H9 (cell line): ENCODE measurements around the gene SNX2. TPM values are rescaled to one million over a fixed set of nuclear protein-coding genes. Genes with fewer than 3 reads are reported as not detected.

Experiments used
- DNase-seq: peaks from one replicate; pipeline ENCODE4 v3.0.0-alpha.2; 2017
- H2AFZ ChIP-seq: one replicate; pipeline ENCODE4 v1.6.1; 2013; ENCODE audit warnings: mild to moderate bottlenecking, low read length, control low read depth, moderate library complexity
- H2AK5ac ChIP-seq: 2 replicates; pipeline ENCODE4 v1.6.1; 2013; ENCODE audit warnings: low read length, control low read depth, mixed read lengths; ENCODE audit not compliant: insufficient read length
- H2BK120ac ChIP-seq: one replicate; pipeline ENCODE4 v1.6.1; 2013; ENCODE audit warnings: low read depth, mild to moderate bottlenecking, low read length, control low read depth, inconsistent platforms; ENCODE audit not compliant: poor library complexity, severe bottlenecking
- H2BK12ac ChIP-seq: 2 replicates; pipeline ENCODE4 v1.6.1; 2013; ENCODE audit warnings: low read length, control low read depth, mixed read lengths, low read depth; ENCODE audit not compliant: insufficient read length
- H2BK15ac ChIP-seq: 2 replicates; pipeline ENCODE4 v1.6.1; 2013; ENCODE audit warnings: low read depth, low read length, control low read depth
- H2BK20ac ChIP-seq: one replicate; pipeline ENCODE4 v1.6.1; 2013; ENCODE audit warnings: low read depth, mild to moderate bottlenecking, low read length, control low read depth, inconsistent platforms; ENCODE audit not compliant: poor library complexity, severe bottlenecking
- H2BK5ac ChIP-seq: 2 replicates; pipeline ENCODE4 v1.6.1; 2013; ENCODE audit warnings: low read length, control low read depth, mixed read lengths; ENCODE audit not compliant: insufficient read length
- H3K14ac ChIP-seq: 2 replicates; pipeline ENCODE4 v1.6.1; 2013; ENCODE audit warnings: low read length, control low read depth; ENCODE audit not compliant: insufficient read depth
- H3K18ac ChIP-seq: 2 replicates; pipeline ENCODE4 v1.6.1; 2013; ENCODE audit warnings: low read depth, mild to moderate bottlenecking, mixed read lengths, low read length, control low read depth; ENCODE audit not compliant: insufficient read length
- H3K23ac ChIP-seq: 2 replicates; pipeline ENCODE4 v1.6.1; 2013; ENCODE audit warnings: low read length, control low read depth, mixed read lengths, low read depth; ENCODE audit not compliant: insufficient read length
- H3K23me2 ChIP-seq: 2 replicates; pipeline ENCODE4 v1.6.1; 2013; ENCODE audit warnings: low read depth, mild to moderate bottlenecking, mixed read lengths, low read length, control low read depth; ENCODE audit not compliant: insufficient read length, poor library complexity, severe bottlenecking
- H3K27ac ChIP-seq: 2 replicates; pipeline ENCODE4 v1.5.1; 2013; ENCODE audit warnings: low read length, control low read depth, mixed read lengths, low read depth; ENCODE audit not compliant: insufficient read length
- H3K27me3 ChIP-seq: 2 replicates; pipeline ENCODE4 v1.6.1; 2013; ENCODE audit warnings: low read length, control low read depth, inconsistent platforms; ENCODE audit not compliant: insufficient read depth
- H3K4ac ChIP-seq: 2 replicates; pipeline ENCODE4 v1.6.1; 2013; ENCODE audit warnings: low read depth, mild to moderate bottlenecking, control low read depth, inconsistent platforms, low read length, moderate library complexity
- H3K4me1 ChIP-seq: 2 replicates; pipeline ENCODE4 v1.6.1; 2013; ENCODE audit warnings: low read length, control low read depth, inconsistent platforms; ENCODE audit not compliant: insufficient read depth
- H3K4me2 ChIP-seq: 2 replicates; pipeline ENCODE4 v1.6.1; 2013; ENCODE audit warnings: low read length, control low read depth, mixed read lengths; ENCODE audit not compliant: insufficient read length, insufficient read depth
- H3K56ac ChIP-seq: 2 replicates; pipeline ENCODE4 v1.6.1; 2013; ENCODE audit warnings: low read depth, mild to moderate bottlenecking, mixed read lengths, low read length, control low read depth; ENCODE audit not compliant: insufficient read length
- H3K79me1 ChIP-seq: 2 replicates; pipeline ENCODE4 v1.6.1; 2013; ENCODE audit warnings: low read depth, mild to moderate bottlenecking, moderate library complexity, low read length, control low read depth, inconsistent platforms; ENCODE audit not compliant: insufficient read depth, poor library complexity, severe bottlenecking
- H3K79me2 ChIP-seq: 2 replicates; pipeline ENCODE4 v1.6.1; 2013; ENCODE audit warnings: low read length, control low read depth, inconsistent platforms; ENCODE audit not compliant: insufficient read depth
- H3K9ac ChIP-seq: 2 replicates; pipeline ENCODE4 v1.6.1; 2013; ENCODE audit warnings: low read length, control low read depth, mixed read lengths; ENCODE audit not compliant: insufficient read length; ENCODE audit errors: extremely low read depth
- H3K9me3 ChIP-seq: one replicate; pipeline ENCODE4 v1.6.1; 2013; ENCODE audit warnings: low read depth, low read length, inconsistent platforms; ENCODE audit not compliant: control insufficient read depth
- H3T11ph ChIP-seq: one replicate; pipeline ENCODE4 v1.6.1; 2013; ENCODE audit warnings: mild to moderate bottlenecking, low read length, control low read depth, inconsistent platforms
- H4K20me1 ChIP-seq: one replicate; pipeline ENCODE4 v1.6.1; 2013; ENCODE audit not compliant: control insufficient read depth, insufficient read length, insufficient read depth
- H4K5ac ChIP-seq: 2 replicates; pipeline ENCODE4 v1.6.1; 2013; ENCODE audit warnings: low read depth, mild to moderate bottlenecking, mixed read lengths, low read length, control low read depth; ENCODE audit not compliant: insufficient read length
- H4K8ac ChIP-seq: replicated peaks from 2 replicates; pipeline ENCODE4 v1.6.1; 2013; ENCODE audit warnings: low read length, control low read depth, mixed read lengths, low read depth; ENCODE audit not compliant: insufficient read length
- H4K91ac ChIP-seq: 2 replicates; pipeline ENCODE4 v1.6.1; 2013; ENCODE audit warnings: low read depth, mild to moderate bottlenecking, moderate library complexity, mixed read lengths, low read length, control low read depth; ENCODE audit not compliant: insufficient read length
- H3K27ac Mint-ChIP-seq, 3 experiments: 2 replicates in 2 of 3; 3 replicates in 1 of 3; pipeline ENCODE4 v1.8.0; 2020 to 2021; ENCODE audit warnings: mixed read lengths in 3 of 3, mild to moderate bottlenecking in 1 of 3, moderate library complexity in 1 of 3
- H3K27me3 Mint-ChIP-seq: 2 replicates; pipeline ENCODE4 v1.8.0; 2021; ENCODE audit warnings: low read depth, mild to moderate bottlenecking, moderate library complexity, mixed read lengths
- H3K36me3 Mint-ChIP-seq, 3 experiments: 2 replicates in 2 of 3; 3 replicates in 1 of 3; pipeline ENCODE4 v1.8.0; 2020 to 2021; ENCODE audit warnings: low read depth in 3 of 3, mixed read lengths in 3 of 3; ENCODE audit not compliant: insufficient read depth in 1 of 3
- H3K4me1 Mint-ChIP-seq, 2 experiments: 2 replicates each; pipeline ENCODE4 v1.8.0; 2020; ENCODE audit warnings: mixed read lengths in 2 of 2
- H3K4me3 Mint-ChIP-seq, 2 experiments: 2 replicates in 1 of 2; 3 replicates in 1 of 2; pipeline ENCODE4 v1.8.0; 2020 to 2021; ENCODE audit warnings: mild to moderate bottlenecking in 2 of 2, mixed read lengths in 2 of 2, moderate library complexity in 1 of 2
- H3K9me3 Mint-ChIP-seq, 2 experiments: 2 replicates in 1 of 2; 3 replicates in 1 of 2; pipeline ENCODE4 v1.8.0; 2020; ENCODE audit warnings: mild to moderate bottlenecking in 2 of 2, mixed read lengths in 2 of 2, moderate library complexity in 1 of 2
- CTCF ChIP-seq: fragments of 200-600 bp; sonication (generic); conservative IDR thresholded peaks from 3 replicates; pipeline ENCODE4 v1.8.0; 2021; ENCODE audit warnings: antibody characterized with exemption, mild to moderate bottlenecking
- WGBS: extraction: QIAGEN DNeasy Blood & Tissue Kit; methylation state at CpG from one replicate; pipeline ENCODE4 v1.1.7; 2013; ENCODE audit warnings: missing lambda C conversion rate, low lambda C conversion rate, mixed read lengths; ENCODE audit not compliant: insufficient read length; ENCODE audit errors: extremely low coverage; 5-methylcytosine and 5-hydroxymethylcytosine counted together
- total RNA-seq: library from RNA; stranded (reverse); gene quantifications from 2 replicates; pipeline ENCODE4 v1.2.1, GENCODE V29; 2021

SNX2 gene
- total RNA-seq, 1 experiment from 2014 or later, result 62.6 TPM

GRCh38 chr5:122864400-122864799, 89.5 kb downstream of the SNX2 start:
- TF ChIP-seq CTCF, result no peak
- Histone ChIP-seq H4K20me1 (no peaks in the 10 kb centered on the region), H3K9me3 (no peaks in the 10 kb centered on the region), H2AFZ (no peak overlapping the region), H3K27me3 (no peaks in the 10 kb centered on the region), H3K79me2 (no peaks in the 10 kb centered on the region), H3T11ph (no peak overlapping the region), H2BK20ac (no peak overlapping the region), H2BK5ac (no peak overlapping the region), H2BK12ac (no peak overlapping the region), H3K18ac (no peak overlapping the region), H3K56ac (no peak overlapping the region), H4K5ac (no peak overlapping the region), H3K14ac (no peak overlapping the region), H3K9ac (no peak overlapping the region), H2AK5ac (no peak overlapping the region), H3K79me1 (no peaks in the 10 kb centered on the region), H4K8ac (no peak overlapping the region), H3K4ac (no peak overlapping the region), H2BK15ac (no peak overlapping the region), H3K23ac (no peak overlapping the region), H3K4me2 (no peak overlapping the region), H3K4me1 (no peaks in the 10 kb centered on the region; the same call in 1 of the 2 replicates), H4K91ac (no peak overlapping the region), H3K27ac (no peak overlapping the region), H3K23me2 (no peaks in the 10 kb centered on the region), H2BK120ac (no peak overlapping the region)
- no peaks in the 10 kb centered on the region for H3K9me3 Mint-ChIP-seq
- WGBS, result no CpG with 5 or more reads among the region's 6 CpGs
- no peaks in the 10 kb centered on the region for H3K27me3 Mint-ChIP-seq
- no peak overlapping the region for H3K4me3 Mint-ChIP-seq
- H3K36me3 Mint-ChIP-seq, result peaks cover 3 to 9% (median 4%) of the 10 kb centered on the region in 3 experiments; a peak in 3 of 7 replicates
- H3K27ac Mint-ChIP-seq, result peak overlapping the region in 1 of 3 experiments; percentile 62; a peak in 1 of 7 replicates
- H3K4me1 Mint-ChIP-seq, result peaks cover 32 to 33% of the 10 kb centered on the region in 2 experiments
- DNase-seq, result no peak
